Keratinocyte (primary cell): Measurements from ENCODE around the gene TRABD2B. TPM values are rescaled to one million over a fixed set of nuclear protein-coding genes. Genes with fewer than 3 reads are reported as not detected.

Experiments used
- DNase-seq: peaks from one replicate; pipeline ENCODE4 v3.0.0-alpha.2; 2011; ENCODE audit warnings: low read depth, missing footprints, low spot score
- FAIRE-seq: peaks from 2 replicates; lab custom pipeline; 2011; peaks lifted over from hg19 to GRCh38; lab: Jason Lieb, UNC
- H2AFZ ChIP-seq: 2 replicates; pipeline ENCODE4 v1.6.0; 2012; ENCODE audit warnings: low read length, control low read depth, inconsistent platforms; ENCODE audit not compliant: control insufficient read depth
- H3K27ac ChIP-seq: 2 replicates; pipeline ENCODE4 v1.5.1; 2011; ENCODE audit warnings: low read length; ENCODE audit not compliant: control insufficient read depth, insufficient read depth
- H3K27me3 ChIP-seq: 3 replicates; pipeline ENCODE4 v1.6.0; 2011; ENCODE audit warnings: low read length; ENCODE audit not compliant: control insufficient read depth, insufficient read depth; ENCODE audit errors: extremely low read depth
- H3K36me3 ChIP-seq, 2 experiments: 2 replicates in 1 of 2; 3 replicates in 1 of 2; pipeline ENCODE4 v1.5.1; 2011; ENCODE audit warnings: low read length in 2 of 2, mild to moderate bottlenecking in 1 of 2; ENCODE audit not compliant: control insufficient read depth in 2 of 2, insufficient read depth in 2 of 2; ENCODE audit errors: extremely low read depth in 1 of 2
- H3K4me1 ChIP-seq: 3 replicates; pipeline ENCODE4 v1.5.1; 2011; ENCODE audit warnings: low read length; ENCODE audit not compliant: control insufficient read depth, insufficient read depth; ENCODE audit errors: extremely low read depth
- H3K4me2 ChIP-seq: 3 replicates; pipeline ENCODE4 v1.6.0; 2011; ENCODE audit warnings: low read depth, low read length; ENCODE audit not compliant: control insufficient read depth, insufficient read depth; ENCODE audit errors: extremely low read depth
- H3K4me3 ChIP-seq, 3 experiments: fragments of 200-600 bp in 1 of 3; sonication (generic) in 1 of 3; 2 replicates in 2 of 3; 3 replicates in 1 of 3; pipeline ENCODE4 v1.5.1; 2011 to 2016; ENCODE audit warnings: low read length in 3 of 3, mild to moderate bottlenecking in 3 of 3, control low read depth in 2 of 3, inconsistent platforms in 1 of 3, low read depth in 1 of 3, mixed read lengths in 1 of 3, mixed run types in 1 of 3, moderate library complexity in 1 of 3; ENCODE audit not compliant: control insufficient read depth in 2 of 3, insufficient read depth in 2 of 3; ENCODE audit errors: extremely low read depth in 1 of 3
- H3K79me2 ChIP-seq: 2 replicates; pipeline ENCODE4 v1.6.0; 2012; ENCODE audit warnings: low read length; ENCODE audit not compliant: control insufficient read depth, insufficient read depth
- H3K9ac ChIP-seq: 3 replicates; pipeline ENCODE4 v1.6.0; 2011; ENCODE audit warnings: low read length; ENCODE audit not compliant: control insufficient read depth, insufficient read depth; ENCODE audit errors: extremely low read depth
- H3K9me1 ChIP-seq: 3 replicates; pipeline ENCODE4 v1.6.0; 2011; ENCODE audit warnings: low read length; ENCODE audit not compliant: control insufficient read depth, insufficient read depth; ENCODE audit errors: extremely low read depth
- H3K9me3 ChIP-seq: 2 replicates; pipeline ENCODE4 v1.5.1; 2012; ENCODE audit warnings: low read depth, low read length; ENCODE audit not compliant: control insufficient read depth
- H4K20me1 ChIP-seq: 3 replicates; pipeline ENCODE4 v1.6.0; 2011; ENCODE audit warnings: low read length; ENCODE audit not compliant: control insufficient read depth, insufficient read depth; ENCODE audit errors: extremely low read depth
- CTCF ChIP-seq, 3 experiments: IDR thresholded peaks in 1 of 3; conservative IDR thresholded peaks in 1 of 3; optimal IDR thresholded peaks in 1 of 3; 2 replicates in 2 of 3; 3 replicates in 1 of 3; pipeline versions ENCODE3 to v1.5.1; 2011; ENCODE audit warnings: low read length in 3 of 3, mild to moderate bottlenecking in 3 of 3, moderate library complexity in 2 of 3, control low read depth in 1 of 3, inconsistent platforms in 1 of 3; ENCODE audit not compliant: insufficient read depth in 2 of 3; ENCODE audit errors: extremely low read depth in 1 of 3
- EZH2 ChIP-seq: IDR thresholded peaks from one replicate; pipeline ENCODE4 v1.6.1; 2012; ENCODE audit warnings: inconsistent platforms, mild to moderate bottlenecking, low read length, moderate library complexity
- dilution Hi-C: fragments of 300-500 bp; cut with MboI; formaldehyde crosslinking; loops from one replicate; pipeline ENCODE4 v1.7.0; 2020; ENCODE audit warnings: low sequenced_read_pairs; ENCODE audit not compliant: extremely low pct_ligation_motif_present
- polyA minus RNA-seq, 3 experiments: library from RNA; depleted of rRNA, polyadenylated mRNA; stranded (reverse); fragments of >200 nt; gene quantifications; 1 replicate in 1 of 3; 2 replicates in 1 of 3; 3 replicates in 1 of 3; pipeline ENCODE4 v1.2.3, GENCODE V29; 2011
- polyA plus RNA-seq, 5 experiments: library from polyadenylated mRNA; depleted of rRNA in 3 of 5; stranded (reverse) in 3 of 5; stranded (forward) in 1 of 5; unstranded in 1 of 5; fragments of >200 nt; gene quantifications; 1 replicate in 1 of 5; 2 replicates in 3 of 5; 3 replicates in 1 of 5; pipeline versions ENCODE4 v1.2.1 to v1.2.3, GENCODE V29; 2011 to 2012; ENCODE audit warnings: missing spikeins in 2 of 5, low read depth in 1 of 5, low replicate concordance in 1 of 5

The TRABD2B gene
- polyA plus RNA-seq (0.13 to 0.35 TPM (median 0.16 TPM) in 3 replicates), polyA minus RNA-seq (0.45 to 0.59 TPM (median 0.49 TPM) in 3 replicates)
- polyA plus RNA-seq (2011; ENCODE audit: low read depth) = 0.70 TPM
- polyA plus RNA-seq (2011; cell fraction: cytosol; rRNA removed) = 0.21 and 0.26 TPM in 2 replicates
- 1.2 and 1.6 TPM in 2 replicates for polyA plus RNA-seq (2011; cell fraction: nucleus; rRNA removed)
- polyA plus RNA-seq (2012; ENCODE audit: low replicate concordance) = 0.49 and 0.62 TPM in 2 replicates
- polyA minus RNA-seq (2011; cell fraction: cytosol; rRNA and poly(A)+ RNA removed) = 1.5 TPM
- polyA minus RNA-seq (2011; cell fraction: nucleus; rRNA and poly(A)+ RNA removed) = 1.2 and 1.4 TPM in 2 replicates

GRCh38 chr1:47997289-47998200, at the start of gene TRABD2B:
Gene TRABD2B (minus strand): TSS chr1:47997385.
- FAIRE-seq (no peak), DNase-seq (no peak)
- Histone ChIP-seq H3K79me2 (no peaks in the 10 kb centered on the region), H2AFZ (peak within 1 kb of the TSS; percentile 69), H3K27me3 (peaks cover 7% of the 10 kb centered on the region), H3K4me3 (peak within 1 kb of the TSS; percentile 53 to 66 (median 57)), H3K9ac (peak within 1 kb of the TSS; percentile 50), H3K9me3 (no peaks in the 10 kb centered on the region), H3K4me2 (peak within 1 kb of the TSS; percentile 73), H3K9me1 (no peaks in the 10 kb centered on the region), H3K36me3 (no peaks in the 10 kb centered on the region), H3K4me1 (peaks cover 19% of the 10 kb centered on the region), H3K27ac (no peak within 1 kb of the TSS), H4K20me1 (no peaks in the 10 kb centered on the region)
- TF ChIP-seq EZH2 (no peak), CTCF (optimal IDR thresholded peaks at IDR 0.05 in 1 of 3, IDR thresholded peaks at IDR 0.05 in 1 of 3, conservative IDR thresholded peaks at IDR 0.05 in 1 of 3; ENCODE audit: extremely low read depth in 1 of 3, insufficient read depth in 2 of 3, low read length in 3 of 3) (peak; percentile 60 to 89 (median 87))
- dilution Hi-C loops = loop anchor here (10.0 kb wide), 1 partner anchor 67 kb away; no protein-coding TSS in a partner anchor

DNA sequence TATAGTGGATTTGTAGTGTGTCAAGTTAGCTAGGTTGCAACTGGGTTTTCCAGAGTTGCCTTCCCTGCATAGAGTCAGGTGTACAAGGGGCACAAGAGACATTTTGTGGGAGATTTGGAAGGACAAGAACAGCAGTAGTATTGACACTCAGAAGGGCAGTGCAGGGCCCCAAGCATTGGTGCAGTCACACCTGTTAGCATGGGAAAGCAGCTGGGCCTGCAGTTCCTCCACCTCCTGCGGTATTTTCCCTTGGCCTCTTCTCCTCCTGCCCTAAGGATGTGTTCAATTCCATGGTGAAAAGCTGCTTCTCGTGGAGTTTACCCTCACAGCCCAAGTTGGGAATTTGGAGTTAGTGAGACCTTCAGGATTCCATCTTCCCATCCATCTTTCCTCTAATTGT, 47.1 kb upstream of the TRABD2B start:
- Histone ChIP-seq H3K4me2 (no peak overlapping the region), H4K20me1 (no peaks in the 10 kb centered on the region), H3K9ac (no peak overlapping the region), H3K36me3 (no peaks in the 10 kb centered on the region), H3K27me3 (peaks cover 8% of the 10 kb centered on the region), H3K9me1 (no peaks in the 10 kb centered on the region), H2AFZ (no peak overlapping the region), H3K27ac (no peak overlapping the region), H3K4me3 (no peak overlapping the region), H3K9me3 (no peaks in the 10 kb centered on the region), H3K79me2 (no peaks in the 10 kb centered on the region), H3K4me1 (peaks cover 13% of the 10 kb centered on the region)
- DNase-seq = no peak
- dilution Hi-C loops = no loop called here
- FAIRE-seq = no peak
- no peak for TF ChIP-seq EZH2
- no peak for TF ChIP-seq CTCF (optimal IDR thresholded peaks at IDR 0.05 in 1 of 3, IDR thresholded peaks at IDR 0.05 in 1 of 3, conservative IDR thresholded peaks at IDR 0.05 in 1 of 3; ENCODE audit: extremely low read depth in 1 of 3, insufficient read depth in 2 of 3, low read length in 3 of 3)
